Neural progenitor cell (in vitro differentiated cells): ENCODE data around the gene ENPP4.
"Not testable (repeated sequence)": the region's sequence is repeated elsewhere in the genome, so short reads cannot be mapped to it uniquely, and the experiment has no call there.

Source experiments
- EZH2 ChIP-seq: fragments of 200-600 bp; sonication (generic); IDR thresholded peaks from 2 replicates; pipeline ENCODE4 v1.6.1; 2017; ENCODE audit warnings: antibody characterized with exemption, mild to moderate bottlenecking, moderate library complexity
- EZH2phosphoT487 ChIP-seq: fragments of 200-600 bp; sonication (generic); IDR thresholded peaks from 2 replicates; pipeline ENCODE4 v1.6.1; 2017; ENCODE audit warnings: antibody characterized with exemption
- TF ChIP-seq, protein P1 (sequence below): fragments of 200-600 bp; sonication (generic); IDR thresholded peaks from 2 replicates; pipeline ENCODE4 v1.5.1; 2017; ENCODE audit warnings: antibody characterized with exemption, mild to moderate bottlenecking

DNA sequence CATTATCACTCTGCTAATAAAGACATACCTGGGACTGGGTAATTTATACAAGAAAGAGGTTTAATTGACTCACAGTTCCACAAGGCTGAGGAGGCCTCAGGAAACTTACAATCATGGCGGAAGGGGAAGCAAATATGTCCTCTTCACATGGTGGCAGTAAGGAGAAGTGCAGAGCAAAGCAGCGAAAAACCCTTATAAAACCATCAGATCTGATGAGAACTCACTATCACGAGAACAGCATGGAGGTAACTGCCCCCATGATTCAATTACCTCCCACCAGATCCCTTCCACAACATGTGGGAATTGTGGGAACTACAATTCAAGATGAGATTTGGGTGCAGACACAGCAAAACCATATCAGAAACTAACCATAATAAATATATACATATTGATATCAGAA, 19.3 kb downstream of the ENPP4 start:
- TF ChIP-seq, protein P1, sequence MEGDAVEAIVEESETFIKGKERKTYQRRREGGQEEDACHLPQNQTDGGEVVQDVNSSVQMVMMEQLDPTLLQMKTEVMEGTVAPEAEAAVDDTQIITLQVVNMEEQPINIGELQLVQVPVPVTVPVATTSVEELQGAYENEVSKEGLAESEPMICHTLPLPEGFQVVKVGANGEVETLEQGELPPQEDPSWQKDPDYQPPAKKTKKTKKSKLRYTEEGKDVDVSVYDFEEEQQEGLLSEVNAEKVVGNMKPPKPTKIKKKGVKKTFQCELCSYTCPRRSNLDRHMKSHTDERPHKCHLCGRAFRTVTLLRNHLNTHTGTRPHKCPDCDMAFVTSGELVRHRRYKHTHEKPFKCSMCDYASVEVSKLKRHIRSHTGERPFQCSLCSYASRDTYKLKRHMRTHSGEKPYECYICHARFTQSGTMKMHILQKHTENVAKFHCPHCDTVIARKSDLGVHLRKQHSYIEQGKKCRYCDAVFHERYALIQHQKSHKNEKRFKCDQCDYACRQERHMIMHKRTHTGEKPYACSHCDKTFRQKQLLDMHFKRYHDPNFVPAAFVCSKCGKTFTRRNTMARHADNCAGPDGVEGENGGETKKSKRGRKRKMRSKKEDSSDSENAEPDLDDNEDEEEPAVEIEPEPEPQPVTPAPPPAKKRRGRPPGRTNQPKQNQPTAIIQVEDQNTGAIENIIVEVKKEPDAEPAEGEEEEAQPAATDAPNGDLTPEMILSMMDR: not testable (repeated sequence)
- TF ChIP-seq EZH2, EZH2phosphoT487: not testable (repeated sequence)
